Neural progenitor cell (in vitro differentiated cells): Measurements from ENCODE around the gene NOP14. TPM values are rescaled to one million over a fixed set of nuclear protein-coding genes. Genes with fewer than 3 reads are reported as not detected.
A peak's percentile ranks its signal among the peaks of the same experiment; 100 is the strongest.

Source experiments
- DNase-seq: peaks from one replicate; pipeline ENCODE4 v3.0.0-alpha.2; 2016; ENCODE audit warnings: low spot score
- H2AFZ ChIP-seq: fragments of 200-600 bp; sonication (generic); replicated peaks from 2 replicates; pipeline ENCODE4 v1.6.1; 2016; ENCODE audit warnings: antibody characterized with exemption
- H3F3A ChIP-seq: fragments of 200-600 bp; sonication (generic); 2 replicates; pipeline ENCODE4 v1.6.1; 2016; ENCODE audit warnings: antibody characterized with exemption, low read depth
- H3K27ac ChIP-seq: fragments of 200-600 bp; sonication (generic); 2 replicates; pipeline ENCODE4 v1.5.1; 2016; ENCODE audit warnings: mild to moderate bottlenecking
- H3K27me3 ChIP-seq: fragments of 200-600 bp; sonication (generic); 2 replicates; pipeline ENCODE4 v1.6.1; 2016; ENCODE audit warnings: mild to moderate bottlenecking, moderate library complexity
- H3K36me3 ChIP-seq: fragments of 200-600 bp; sonication (generic); 2 replicates; pipeline ENCODE4 v1.5.1; 2016
- H3K4me1 ChIP-seq: fragments of 200-600 bp; sonication (generic); 2 replicates; pipeline ENCODE4 v1.6.1; 2016; ENCODE audit warnings: mixed run types
- H3K4me2 ChIP-seq: fragments of 200-600 bp; sonication (generic); 2 replicates; pipeline ENCODE4 v1.6.1; 2016
- H3K4me3 ChIP-seq: fragments of 200-600 bp; sonication (generic); 2 replicates; pipeline ENCODE4 v1.5.1; 2016
- H3K79me2 ChIP-seq: fragments of 200-600 bp; sonication (generic); 2 replicates; pipeline ENCODE4 v1.6.1; 2016; ENCODE audit warnings: low read depth
- H3K9ac ChIP-seq: fragments of 200-600 bp; sonication (generic); 2 replicates; pipeline ENCODE4 v1.6.1; 2016
- H3K9me3 ChIP-seq: fragments of 200-600 bp; sonication (generic); 2 replicates; pipeline ENCODE4 v1.5.1; 2016; ENCODE audit warnings: low read depth
- H4K20me1 ChIP-seq: fragments of 200-600 bp; sonication (generic); 2 replicates; pipeline ENCODE4 v1.6.1; 2016; ENCODE audit warnings: low read depth
- H3K27ac Mint-ChIP-seq: 3 replicates; pipeline ENCODE4 v1.8.0; 2021; ENCODE audit warnings: mixed read lengths
- H3K27me3 Mint-ChIP-seq: 2 replicates; pipeline ENCODE4 v1.8.0; 2022; ENCODE audit warnings: low read depth, mild to moderate bottlenecking, inconsistent platforms, moderate library complexity, mixed read lengths; ENCODE audit not compliant: insufficient read depth
- H3K36me3 Mint-ChIP-seq: 3 replicates; pipeline ENCODE4 v1.8.0; 2021; ENCODE audit warnings: mixed read lengths
- H3K4me1 Mint-ChIP-seq: 3 replicates; pipeline ENCODE4 v1.8.0; 2021; ENCODE audit warnings: mixed read lengths
- H3K4me3 Mint-ChIP-seq: 3 replicates; pipeline ENCODE4 v1.8.0; 2021; ENCODE audit warnings: mild to moderate bottlenecking, moderate library complexity, mixed read lengths
- H3K9me3 Mint-ChIP-seq: 3 replicates; pipeline ENCODE4 v1.8.0; 2020; ENCODE audit warnings: mixed read lengths
- EZH2 ChIP-seq: fragments of 200-600 bp; sonication (generic); IDR thresholded peaks from 2 replicates; pipeline ENCODE4 v1.6.1; 2017; ENCODE audit warnings: antibody characterized with exemption, mild to moderate bottlenecking, moderate library complexity
- EZH2phosphoT487 ChIP-seq: fragments of 200-600 bp; sonication (generic); IDR thresholded peaks from 2 replicates; pipeline ENCODE4 v1.6.1; 2017; ENCODE audit warnings: antibody characterized with exemption
- total RNA-seq: library from RNA; depleted of rRNA; stranded (reverse); fragments of >200 nt; gene quantifications from 2 replicates; pipeline ENCODE4 v1.2.3, GENCODE V29; 2015; ENCODE audit warnings: low replicate concordance
- TF ChIP-seq, protein P1 (sequence below): fragments of 200-600 bp; sonication (generic); IDR thresholded peaks from 2 replicates; pipeline ENCODE4 v1.5.1; 2017; ENCODE audit warnings: antibody characterized with exemption, mild to moderate bottlenecking

The NOP14 gene
- 16.8 and 22.0 TPM in 2 replicates for total RNA-seq

DNA sequence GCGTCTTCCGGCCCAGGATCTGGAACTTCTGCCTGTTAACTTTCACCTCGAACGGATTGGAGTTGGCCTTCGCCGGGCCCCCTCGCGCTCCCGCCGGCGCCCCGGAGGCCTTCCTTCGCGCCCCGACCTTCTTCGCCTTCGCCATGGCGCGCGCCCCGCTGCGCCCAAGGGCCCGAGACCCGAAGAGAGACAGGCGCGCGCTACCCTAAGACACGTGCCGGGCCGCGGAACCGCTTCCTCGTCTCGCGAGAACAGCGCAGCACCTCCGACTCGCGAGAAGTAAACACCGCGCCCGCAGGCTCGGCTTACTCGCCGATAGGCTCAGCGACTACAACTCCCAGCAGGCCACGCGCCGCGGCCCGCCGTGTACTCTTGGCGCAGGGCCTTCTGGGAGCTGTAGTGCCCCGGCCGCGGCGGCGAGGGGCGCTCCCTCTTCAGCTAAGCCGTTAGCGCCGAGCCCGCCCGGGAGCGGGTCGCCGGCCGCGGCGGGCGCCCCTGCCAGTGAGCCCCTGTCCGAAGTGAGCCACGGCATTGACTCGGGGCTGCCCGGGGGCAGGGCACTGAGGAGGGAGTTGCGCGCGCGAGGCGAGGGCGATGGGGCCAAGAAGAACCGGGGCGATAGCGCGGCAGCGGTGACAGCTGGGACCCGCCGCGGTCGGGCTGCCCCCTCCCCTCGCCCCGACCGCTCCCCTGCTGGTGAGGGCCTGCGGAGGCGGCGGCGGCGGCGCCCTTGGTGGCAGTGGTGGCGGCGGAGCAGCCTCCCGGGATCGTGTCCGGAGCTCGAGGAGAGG lies at the start of gene NOP14, which contains the start of gene GRK4:
Gene NOP14 (minus strand): TSS at position 232 of the 791 bp plus-strand sequence. CDS start 87 bp downstream, at position 145.
Gene GRK4 (plus strand): TSS at position 397 of the 791 bp plus-strand sequence. CDS start 500 bp downstream, outside the sequence.
- Histone ChIP-seq H3K4me3 (peak within 1 kb of the TSS; percentile 89), H3K79me2 (peaks cover 32% of the 10 kb centered on the region), H3F3A (peaks cover 33% of the 10 kb centered on the region), H2AFZ (peak within 1 kb of the TSS; percentile 97), H3K9ac (peak within 1 kb of the TSS; percentile 33), H3K4me2 (peak within 1 kb of the TSS; percentile 90), H3K36me3 (no peaks in the 10 kb centered on the region), H3K9me3 (no peaks in the 10 kb centered on the region), H3K27me3 (peaks cover 11% of the 10 kb centered on the region), H3K27ac (no peak within 1 kb of the TSS), H3K4me1 (peaks cover 6% of the 10 kb centered on the region), H4K20me1 (peaks cover 24% of the 10 kb centered on the region)
- peak within 1 kb of the TSS; percentile 94 for H3K4me3 Mint-ChIP-seq
- peaks cover 24% of the 10 kb centered on the region for H3K4me1 Mint-ChIP-seq
- peak within 1 kb of the TSS; percentile 72 for H3K27ac Mint-ChIP-seq
- TF ChIP-seq EZH2 (no peak), EZH2phosphoT487 (peak; percentile 49)
- TF ChIP-seq, protein P1, sequence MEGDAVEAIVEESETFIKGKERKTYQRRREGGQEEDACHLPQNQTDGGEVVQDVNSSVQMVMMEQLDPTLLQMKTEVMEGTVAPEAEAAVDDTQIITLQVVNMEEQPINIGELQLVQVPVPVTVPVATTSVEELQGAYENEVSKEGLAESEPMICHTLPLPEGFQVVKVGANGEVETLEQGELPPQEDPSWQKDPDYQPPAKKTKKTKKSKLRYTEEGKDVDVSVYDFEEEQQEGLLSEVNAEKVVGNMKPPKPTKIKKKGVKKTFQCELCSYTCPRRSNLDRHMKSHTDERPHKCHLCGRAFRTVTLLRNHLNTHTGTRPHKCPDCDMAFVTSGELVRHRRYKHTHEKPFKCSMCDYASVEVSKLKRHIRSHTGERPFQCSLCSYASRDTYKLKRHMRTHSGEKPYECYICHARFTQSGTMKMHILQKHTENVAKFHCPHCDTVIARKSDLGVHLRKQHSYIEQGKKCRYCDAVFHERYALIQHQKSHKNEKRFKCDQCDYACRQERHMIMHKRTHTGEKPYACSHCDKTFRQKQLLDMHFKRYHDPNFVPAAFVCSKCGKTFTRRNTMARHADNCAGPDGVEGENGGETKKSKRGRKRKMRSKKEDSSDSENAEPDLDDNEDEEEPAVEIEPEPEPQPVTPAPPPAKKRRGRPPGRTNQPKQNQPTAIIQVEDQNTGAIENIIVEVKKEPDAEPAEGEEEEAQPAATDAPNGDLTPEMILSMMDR, result peak; percentile 27
- peaks cover 10% of the 10 kb centered on the region for H3K36me3 Mint-ChIP-seq
- no peaks in the 10 kb centered on the region for H3K9me3 Mint-ChIP-seq
- DNase-seq, result peak; percentile 100
- peaks cover 4% of the 10 kb centered on the region for H3K27me3 Mint-ChIP-seq

DNA sequence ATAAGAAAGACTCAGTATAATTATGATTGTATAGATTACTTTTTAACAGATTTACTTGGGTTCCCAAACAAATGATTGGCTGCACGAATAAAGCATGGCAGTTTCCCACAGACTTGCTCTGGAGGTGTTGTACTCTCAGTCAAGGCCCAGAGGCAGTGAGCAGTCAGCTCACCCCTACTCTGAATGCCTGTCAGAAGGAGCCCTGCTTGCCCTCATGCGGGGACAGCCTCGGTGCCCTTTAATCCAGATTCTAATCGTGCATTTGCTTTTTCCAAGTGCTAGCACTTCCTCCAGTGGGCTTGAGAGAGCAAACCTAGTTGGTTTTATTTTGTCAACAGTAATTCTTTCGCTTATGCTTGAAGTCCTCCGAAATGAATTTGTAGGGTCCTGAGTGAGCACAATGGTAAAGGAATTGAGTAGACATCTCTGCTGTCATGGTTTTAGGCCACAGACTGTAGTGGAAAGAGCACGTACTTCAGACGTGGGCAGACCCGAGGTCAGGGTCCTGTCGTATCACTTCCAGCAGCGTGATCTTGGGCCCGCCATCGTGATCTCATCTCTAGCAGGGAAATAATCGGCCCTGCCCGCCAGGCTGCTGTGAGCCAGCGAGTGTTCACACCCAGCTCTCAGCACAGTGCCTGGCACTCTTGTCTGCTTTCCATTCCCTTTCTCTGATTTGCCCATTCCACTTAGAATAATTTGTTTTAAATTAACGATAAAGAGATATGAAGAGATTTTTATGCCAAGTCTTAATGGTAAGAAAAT lies 48.4 kb upstream of the NOP14 start:
- H3K9me3 ChIP-seq, result no peaks in the 10 kb centered on the region
- no peak overlapping the region for H3K4me2 ChIP-seq
- no peaks in the 10 kb centered on the region for H3K79me2 ChIP-seq
- Mint-ChIP-seq H3K27ac (no peak overlapping the region), H3K36me3 (no peaks in the 10 kb centered on the region), H3K27me3 (no peaks in the 10 kb centered on the region), H3K4me1 (peaks cover under 1% of the 10 kb centered on the region), H3K4me3 (no peak overlapping the region), H3K9me3 (no peaks in the 10 kb centered on the region)
- no peak overlapping the region for H3K9ac ChIP-seq
- no peak overlapping the region for H3K27ac ChIP-seq
- no peaks in the 10 kb centered on the region for H4K20me1 ChIP-seq
- H3K27me3 ChIP-seq, result no peaks in the 10 kb centered on the region
- H2AFZ ChIP-seq, result no peak overlapping the region
- H3K4me3 ChIP-seq, result no peak overlapping the region
- no peaks in the 10 kb centered on the region for H3K4me1 ChIP-seq
- no peak for DNase-seq
- H3F3A ChIP-seq, result no peaks in the 10 kb centered on the region
- H3K36me3 ChIP-seq, result no peaks in the 10 kb centered on the region
- TF ChIP-seq, protein P1, result no peak
- no peak for TF ChIP-seq EZH2phosphoT487
- no peak for TF ChIP-seq EZH2

DNA sequence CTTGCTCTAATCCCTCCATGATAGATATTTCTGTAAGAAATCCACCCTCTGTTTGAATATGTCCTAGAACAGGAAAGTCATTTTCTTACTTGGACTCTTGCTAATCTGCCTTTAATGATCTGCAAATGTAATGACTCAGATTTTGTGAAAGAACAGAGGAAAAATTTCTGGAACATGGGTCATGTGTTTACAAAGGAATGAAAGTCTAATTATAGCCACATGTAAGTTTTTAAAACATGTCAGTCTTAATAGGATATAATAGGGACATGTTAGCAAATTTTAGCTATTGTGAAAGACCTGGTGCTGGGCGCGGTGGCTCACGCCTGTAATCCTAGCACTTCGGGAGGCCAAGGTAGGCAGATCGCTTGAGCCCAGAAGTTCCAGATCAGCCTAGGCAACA lies 47.8 kb upstream of the NOP14 start:
- Mint-ChIP-seq H3K27ac (no peak overlapping the region), H3K27me3 (no peaks in the 10 kb centered on the region), H3K9me3 (no peaks in the 10 kb centered on the region), H3K4me1 (no peaks in the 10 kb centered on the region), H3K36me3 (no peaks in the 10 kb centered on the region), H3K4me3 (no peak overlapping the region)
- Histone ChIP-seq H4K20me1 (no peaks in the 10 kb centered on the region), H2AFZ (no peak overlapping the region), H3K4me2 (no peak overlapping the region), H3K9ac (no peak overlapping the region), H3K36me3 (no peaks in the 10 kb centered on the region), H3K4me1 (no peaks in the 10 kb centered on the region), H3K79me2 (no peaks in the 10 kb centered on the region), H3K4me3 (no peak overlapping the region), H3K27ac (no peak overlapping the region), H3F3A (no peaks in the 10 kb centered on the region), H3K27me3 (no peaks in the 10 kb centered on the region), H3K9me3 (no peaks in the 10 kb centered on the region)
- DNase-seq, result no peak
- TF ChIP-seq EZH2phosphoT487, result no peak
- TF ChIP-seq EZH2, result no peak
- TF ChIP-seq, protein P1, result no peak
